Sigmoid colon (tissue), 7 donors: ENCODE results near the gene COLEC12. TPM values are rescaled to one million over a fixed set of nuclear protein-coding genes. Genes with fewer than 3 reads are reported as not detected.

Experiments
- DNase-seq: peaks from one replicate; pipeline ENCODE4 v3.0.0-alpha.2; 2019
- H3K27ac ChIP-seq, 4 donors: fragments of 200-600 bp; sonication (generic); one replicate each; pipeline ENCODE4 v1.5.1; 2016 to 2019; ENCODE audit warnings: mild to moderate bottlenecking in 1 of 4
- H3K27me3 ChIP-seq, 3 donors: fragments of 200-600 bp; sonication (generic); one replicate each; pipeline ENCODE4 v1.5.1; 2019; ENCODE audit warnings: mild to moderate bottlenecking in 1 of 3
- H3K36me3 ChIP-seq, 4 donors: fragments of 200-600 bp; sonication (generic); one replicate each; pipeline ENCODE4 v1.5.1; 2016 to 2019
- H3K4me1 ChIP-seq, 4 donors: fragments of 200-600 bp; sonication (generic); one replicate each; pipeline ENCODE4 v1.5.1; 2017 to 2019
- H3K4me3 ChIP-seq, 4 donors: fragments of 200-600 bp; sonication (generic); one replicate each; pipeline ENCODE4 v1.5.1; 2017 to 2019; ENCODE audit warnings: mild to moderate bottlenecking in 2 of 4, moderate library complexity in 1 of 4
- H3K9me3 ChIP-seq, 4 donors: fragments of 200-600 bp in 3 of 4; sonication (generic) in 3 of 4; one replicate each; pipeline versions ENCODE4 v1.5.1 to v1.6.1; 2013 to 2019
- EP300 ChIP-seq, 4 donors: sonication (generic); formaldehyde crosslinking; IDR thresholded peaks; one replicate each; pipeline ENCODE4 v1.6.1; 2017; ENCODE audit warnings: antibody characterized with exemption in 4 of 4
- POLR2A ChIP-seq, 2 donors: fragments of 450-650 bp; IDR thresholded peaks; one replicate each; pipeline ENCODE4 v1.6.1; 2016; ENCODE audit warnings: antibody characterized with exemption in 2 of 2, mild to moderate bottlenecking in 2 of 2, moderate library complexity in 2 of 2
- POLR2AphosphoS5 ChIP-seq, 4 donors: sonication (generic); formaldehyde crosslinking; IDR thresholded peaks; one replicate each; pipeline ENCODE4 v1.6.1; 2017; ENCODE audit warnings: antibody characterized with exemption in 4 of 4
- WGBS, 2 donors: extraction: QIAGEN DNeasy Blood & Tissue Kit; methylation state at CpG; one replicate each; pipeline ENCODE4 v1.1.7; 2013; 5-methylcytosine and 5-hydroxymethylcytosine counted together
- intact Hi-C: fragments of 100-400 bp; cut with DNase I; formaldehyde crosslinking; loops from one replicate; pipeline ENCODE4 v1.15.1; 2023
- polyA plus RNA-seq, 3 donors: library from polyadenylated mRNA; stranded (reverse); fragments of 200-250 nt; gene quantifications; one replicate each; pipeline ENCODE4 v1.2.3, GENCODE V29; 2013
- total RNA-seq, 4 donors: library from RNA; depleted of rRNA; stranded (reverse); fragments of >200 nt; gene quantifications; one replicate each; pipeline ENCODE4 v1.1.0, GENCODE V29; 2016
- TF ChIP-seq, protein P1 (sequence below), 4 experiments: fragments of 450-650 bp in 3 of 4; fragments of 200-600 bp in 1 of 4; IDR thresholded peaks; one replicate each; pipeline ENCODE4 v1.5.1; 2016 to 2019; ENCODE audit warnings: antibody characterized with exemption in 4 of 4, mild to moderate bottlenecking in 3 of 4, moderate library complexity in 2 of 4
- donor health status: healthy with polysubstance abuse.
- donor health status: Bipolar disorder and iron deficiency.
- donor health status: healthy.

COLEC12 gene
- total and polyA plus RNA-seq, 7 donors: 0.69 to 24.7 (median 15.9) TPM

DNA sequence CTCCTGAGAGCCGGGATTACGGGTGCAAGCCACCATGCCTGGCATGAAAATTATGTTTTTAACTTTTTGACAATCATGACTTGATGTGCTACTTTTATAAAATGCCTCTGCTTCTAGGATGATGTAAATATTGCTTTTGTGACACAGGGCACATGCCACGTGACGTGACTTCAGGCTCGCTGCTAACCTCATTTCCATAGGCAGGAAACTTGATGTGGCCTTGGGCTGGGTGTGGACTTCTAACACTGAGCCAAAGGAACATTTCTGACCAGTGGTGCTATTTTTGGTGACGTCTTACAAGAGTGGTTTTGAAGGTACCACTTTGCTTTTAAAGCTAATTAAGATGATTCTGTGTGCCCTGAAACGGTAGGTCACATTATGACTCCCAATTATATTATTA, 198.4 kb downstream of the COLEC12 start:
- H3K27me3 ChIP-seq: no peaks in the 10 kb centered on the region
- H3K4me1 ChIP-seq: no peaks in the 10 kb centered on the region
- no peaks in the 10 kb centered on the region for H3K36me3 ChIP-seq
- TF ChIP-seq, protein P1, sequence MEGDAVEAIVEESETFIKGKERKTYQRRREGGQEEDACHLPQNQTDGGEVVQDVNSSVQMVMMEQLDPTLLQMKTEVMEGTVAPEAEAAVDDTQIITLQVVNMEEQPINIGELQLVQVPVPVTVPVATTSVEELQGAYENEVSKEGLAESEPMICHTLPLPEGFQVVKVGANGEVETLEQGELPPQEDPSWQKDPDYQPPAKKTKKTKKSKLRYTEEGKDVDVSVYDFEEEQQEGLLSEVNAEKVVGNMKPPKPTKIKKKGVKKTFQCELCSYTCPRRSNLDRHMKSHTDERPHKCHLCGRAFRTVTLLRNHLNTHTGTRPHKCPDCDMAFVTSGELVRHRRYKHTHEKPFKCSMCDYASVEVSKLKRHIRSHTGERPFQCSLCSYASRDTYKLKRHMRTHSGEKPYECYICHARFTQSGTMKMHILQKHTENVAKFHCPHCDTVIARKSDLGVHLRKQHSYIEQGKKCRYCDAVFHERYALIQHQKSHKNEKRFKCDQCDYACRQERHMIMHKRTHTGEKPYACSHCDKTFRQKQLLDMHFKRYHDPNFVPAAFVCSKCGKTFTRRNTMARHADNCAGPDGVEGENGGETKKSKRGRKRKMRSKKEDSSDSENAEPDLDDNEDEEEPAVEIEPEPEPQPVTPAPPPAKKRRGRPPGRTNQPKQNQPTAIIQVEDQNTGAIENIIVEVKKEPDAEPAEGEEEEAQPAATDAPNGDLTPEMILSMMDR (IDR thresholded peaks at IDR 0.05): no peak
- TF ChIP-seq POLR2A (IDR thresholded peaks at IDR 0.05): no peak
- TF ChIP-seq EP300 (IDR thresholded peaks at IDR 0.05): no peak
- no peak for TF ChIP-seq POLR2AphosphoS5 (IDR thresholded peaks at IDR 0.05)
- WGBS, 2 donors: 79 to 89% methylated on average over 7 of the region's 7 CpGs
- no peak overlapping the region for H3K27ac ChIP-seq
- no peak for DNase-seq
- H3K9me3 ChIP-seq: no peaks in the 10 kb centered on the region
- no peak overlapping the region for H3K4me3 ChIP-seq
- intact Hi-C loops: no loop called here

DNA sequence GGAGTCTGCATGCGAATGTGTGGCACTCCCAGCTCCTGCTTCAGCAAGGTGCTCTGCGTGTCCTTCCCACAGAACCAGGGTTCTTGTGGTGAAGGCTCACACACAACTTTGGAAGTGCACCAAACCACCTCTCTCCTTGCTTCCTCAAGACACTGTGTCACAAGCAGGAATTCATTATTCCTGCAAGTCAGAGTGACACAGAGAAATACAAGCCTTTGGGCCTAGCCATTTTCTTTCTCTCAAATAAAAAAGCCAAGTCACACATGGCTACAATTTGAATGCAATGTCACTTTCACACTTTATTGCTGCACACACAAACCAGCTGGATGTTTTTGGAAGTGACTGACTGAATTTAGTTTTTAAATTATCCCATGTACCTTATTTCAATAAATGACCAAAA, 202.6 kb downstream of the COLEC12 start:
- intact Hi-C loops: no loop called here
- WGBS, 2 donors: 87 to 90% methylated on average over 2 of the region's 2 CpGs
- no peak for TF ChIP-seq POLR2AphosphoS5 (IDR thresholded peaks at IDR 0.05)
- TF ChIP-seq, protein P1 (IDR thresholded peaks at IDR 0.05): no peak
- no peak for TF ChIP-seq POLR2A (IDR thresholded peaks at IDR 0.05)
- no peak for TF ChIP-seq EP300 (IDR thresholded peaks at IDR 0.05)

DNA sequence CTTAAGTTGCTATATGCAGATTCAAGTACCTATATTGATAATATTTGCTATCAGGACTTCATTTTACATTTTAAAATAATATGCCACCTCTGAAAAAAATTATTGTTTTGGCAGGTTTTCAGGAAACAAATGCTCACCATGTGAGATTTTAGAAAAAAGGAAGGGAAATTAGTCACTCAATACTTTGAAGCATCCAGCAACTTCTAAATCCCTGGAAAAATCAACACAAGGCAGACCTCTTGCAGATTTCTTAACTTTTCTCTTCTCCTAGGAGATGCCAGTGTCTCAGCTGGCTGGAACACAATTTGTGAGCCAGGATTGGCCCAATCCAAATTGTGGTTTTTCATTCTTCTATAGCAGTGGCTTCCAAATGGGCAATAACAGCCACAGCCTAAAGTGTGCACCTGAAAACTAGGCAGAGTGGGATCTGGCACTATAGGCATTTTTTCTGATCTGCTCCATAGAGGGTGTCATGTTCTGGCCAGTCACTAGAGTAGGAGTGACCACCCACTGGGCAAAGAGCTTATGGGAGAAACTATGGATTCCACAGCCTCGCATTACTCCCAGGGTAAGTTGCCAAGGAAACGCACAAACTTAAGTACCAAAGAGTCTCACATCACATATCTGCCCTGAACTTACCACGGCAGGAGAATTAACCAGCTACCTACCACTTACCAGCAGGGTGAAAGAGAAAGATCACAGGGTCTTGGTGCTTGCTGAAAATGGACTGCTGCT, 204.6 kb downstream of the COLEC12 start:
- DNase-seq: no peak
- Histone ChIP-seq H3K27me3 (no peaks in the 10 kb centered on the region), H3K4me1 (no peaks in the 10 kb centered on the region), H3K9me3 (no peaks in the 10 kb centered on the region), H3K36me3 (no peaks in the 10 kb centered on the region), H3K27ac (no peak overlapping the region), H3K4me3 (no peak overlapping the region)
- 63 to 73% methylated on average over 3 of the region's 3 CpGs for WGBS, 2 donors
- TF ChIP-seq, protein P1 (IDR thresholded peaks at IDR 0.05): no peak
- intact Hi-C loops: loop anchor here (2.0 kb wide), 1 partner anchor 319 kb away; no protein-coding TSS in a partner anchor

More for the DNA sequence above, 202.6 kb downstream of the COLEC12 start:
- Histone ChIP-seq H3K4me3 (no peak overlapping the region), H3K27ac (no peak overlapping the region), H3K9me3 (no peaks in the 10 kb centered on the region), H3K4me1 (no peaks in the 10 kb centered on the region), H3K36me3 (no peaks in the 10 kb centered on the region), H3K27me3 (no peaks in the 10 kb centered on the region)
- no peak for DNase-seq

DNA sequence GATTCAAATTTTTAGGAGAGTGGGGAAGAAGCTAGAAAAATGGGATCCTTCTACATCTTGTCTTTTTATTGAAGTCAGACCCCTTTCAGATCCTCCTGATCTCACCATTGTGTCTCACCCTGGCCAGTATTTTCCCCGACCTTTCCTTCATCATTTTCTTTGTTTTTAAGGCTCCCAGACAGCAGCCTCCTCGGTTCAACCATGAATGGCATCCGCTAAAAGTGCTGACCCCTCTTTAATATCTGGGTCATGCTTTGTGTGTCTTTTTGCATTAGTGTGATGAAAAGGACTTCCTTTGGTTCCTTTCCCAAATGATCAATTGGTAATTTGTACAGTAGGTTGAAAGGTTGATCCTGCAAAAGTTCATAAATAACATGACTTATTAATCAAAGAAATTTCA, 205.9 kb downstream of the COLEC12 start:
- Histone ChIP-seq H3K4me1 (no peaks in the 10 kb centered on the region), H3K4me3 (no peak overlapping the region), H3K27me3 (no peaks in the 10 kb centered on the region), H3K9me3 (no peaks in the 10 kb centered on the region), H3K36me3 (no peaks in the 10 kb centered on the region), H3K27ac (no peak overlapping the region)
- intact Hi-C loops: loop anchor here (2.0 kb wide), 1 partner anchor 320 kb away; no protein-coding TSS in a partner anchor
- TF ChIP-seq, protein P1 (IDR thresholded peaks at IDR 0.05): no peak
- TF ChIP-seq POLR2AphosphoS5 (IDR thresholded peaks at IDR 0.05): no peak
- TF ChIP-seq POLR2A (IDR thresholded peaks at IDR 0.05): no peak
- TF ChIP-seq EP300 (IDR thresholded peaks at IDR 0.05): no peak
- 79 to 93% methylated on average over 3 of the region's 3 CpGs for WGBS, 2 donors
- DNase-seq: no peak

DNA sequence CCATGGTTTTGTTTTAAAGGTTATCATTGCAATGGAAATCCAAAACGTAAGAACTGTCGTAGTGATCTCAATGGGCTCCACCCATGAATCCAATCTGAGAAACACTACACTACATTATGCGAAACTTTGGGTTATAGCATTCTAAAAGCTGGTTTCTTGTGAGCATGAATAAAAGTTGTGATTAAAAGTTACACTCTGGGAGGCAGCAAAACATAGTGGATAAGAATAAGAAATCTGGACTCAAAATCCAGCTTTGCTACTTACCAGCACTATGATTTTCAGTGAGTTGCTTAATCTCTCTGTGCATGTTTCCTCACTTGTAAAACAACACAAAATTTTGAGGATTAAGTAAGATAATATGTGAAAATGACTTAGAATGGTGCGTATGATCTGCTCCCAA, 207.0 kb downstream of the COLEC12 start:
- H3K9me3 ChIP-seq: no peaks in the 10 kb centered on the region
- H3K27me3 ChIP-seq: no peaks in the 10 kb centered on the region
- TF ChIP-seq POLR2A (IDR thresholded peaks at IDR 0.05): no peak
- TF ChIP-seq EP300 (IDR thresholded peaks at IDR 0.05): no peak
- TF ChIP-seq POLR2AphosphoS5 (IDR thresholded peaks at IDR 0.05): no peak
- TF ChIP-seq, protein P1 (IDR thresholded peaks at IDR 0.05): no peak
- no peaks in the 10 kb centered on the region for H3K36me3 ChIP-seq
- intact Hi-C loops: no loop called here
- WGBS, 2 donors: 80 to 89% methylated on average over 4 of the region's 4 CpGs
- no peaks in the 10 kb centered on the region for H3K4me1 ChIP-seq
- DNase-seq: no peak
- no peak overlapping the region for H3K27ac ChIP-seq
- H3K4me3 ChIP-seq: no peak overlapping the region
